MCF 10A (cell line): ENCODE results near the gene FGFR3. TPM values are rescaled to one million over a fixed set of nuclear protein-coding genes. Genes with fewer than 3 reads are reported as not detected.

ENCODE experiments used
- BruUV-seq: library from RNA; stranded (reverse); fragments of 400-500 nt; replicated peaks from 2 replicates; lab custom pipeline; 2021; lab: Mats Ljungman, UMichigan
- CTCF ChIA-PET: fragments of 300-600 bp; sonication (Branson Sonifier 250); formaldehyde crosslinking; extraction: SDS; loops from one replicate; lab custom pipeline; 2021; ENCODE audit warnings: antibody characterized with exemption, inconsistent platforms; lab: Yijun Ruan, JAX
- POLR2A ChIA-PET: fragments of 300-600, 350-650 bp; sonication (Branson Sonifier 250); formaldehyde crosslinking; extraction: SDS; loops from one replicate; lab custom pipeline; 2020; ENCODE audit warnings: antibody characterized with exemption, inconsistent platforms; lab: Yijun Ruan, JAX
- DNase-seq: peaks from one replicate; pipeline ENCODE4 v3.0.0-alpha.2; 2018; ENCODE audit not compliant: unreplicated experiment
- H3K27ac Mint-ChIP-seq: one replicate; pipeline ENCODE4 v1.8.0; 2022; ENCODE audit warnings: mild to moderate bottlenecking, low read depth, mixed read lengths; ENCODE audit not compliant: unreplicated experiment
- H3K27me3 Mint-ChIP-seq: one replicate; pipeline ENCODE4 v1.8.0; 2022; ENCODE audit warnings: mixed read lengths; ENCODE audit not compliant: insufficient read depth, unreplicated experiment
- H3K36me3 Mint-ChIP-seq: one replicate; pipeline ENCODE4 v1.8.0; 2022; ENCODE audit warnings: mild to moderate bottlenecking, moderate library complexity, mixed read lengths; ENCODE audit not compliant: insufficient read depth, unreplicated experiment
- H3K4me1 Mint-ChIP-seq: one replicate; pipeline ENCODE4 v1.8.0; 2022; ENCODE audit warnings: mixed read lengths; ENCODE audit not compliant: insufficient read depth, unreplicated experiment
- H3K4me3 Mint-ChIP-seq: one replicate; pipeline ENCODE4 v1.8.0; 2022; ENCODE audit warnings: mild to moderate bottlenecking, moderate library complexity, mixed read lengths; ENCODE audit not compliant: unreplicated experiment
- H3K9me3 Mint-ChIP-seq: one replicate; pipeline ENCODE4 v1.8.0; 2022; ENCODE audit warnings: mixed read lengths; ENCODE audit not compliant: unreplicated experiment
- intact Hi-C: fragments of 100-400 bp; cut with micrococcal nuclease; formaldehyde crosslinking; loops from 2 replicates; pipeline ENCODE4 v1.14.1; 2022
- total RNA-seq: library from RNA; stranded (reverse); gene quantifications from 2 replicates; pipeline ENCODE4 v1.2.3, GENCODE V29; 2022
- TF ChIP-seq, protein P1 (sequence below): fragments of 200-600 bp; IDR thresholded peaks from one replicate; pipeline ENCODE4 v1.8.0; 2022; ENCODE audit warnings: antibody characterized with exemption, mild to moderate bottlenecking; ENCODE audit not compliant: unreplicated experiment

Gene FGFR3
- total RNA-seq, 1 experiment from 2014 or later: 6.5 TPM

DNA sequence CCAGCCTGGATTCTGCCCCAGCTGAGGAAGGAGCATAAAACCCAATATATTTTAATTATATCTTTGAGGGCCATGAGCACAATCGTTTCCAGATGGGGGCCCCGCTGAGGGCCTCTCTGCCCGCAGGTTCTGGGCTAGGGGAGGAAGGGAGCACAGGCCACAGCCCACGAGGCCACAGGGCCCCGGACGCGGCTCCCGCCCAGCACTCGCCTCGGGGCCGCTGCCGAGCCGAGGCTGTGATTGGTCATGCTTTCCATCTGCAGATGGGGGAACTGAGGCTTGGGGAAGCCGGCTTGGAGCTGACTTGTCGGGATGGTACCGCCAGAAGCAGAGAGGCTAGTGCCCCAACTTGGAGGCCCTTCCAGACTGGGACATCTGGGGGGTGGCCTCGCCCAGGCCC is 37.8 kb upstream of the FGFR3 start:
- Mint-ChIP-seq H3K4me1 (peaks cover 6% of the 10 kb centered on the region), H3K27ac (no peak overlapping the region), H3K36me3 (no peaks in the 10 kb centered on the region), H3K27me3 (no peaks in the 10 kb centered on the region), H3K4me3 (no peak overlapping the region), H3K9me3 (no peaks in the 10 kb centered on the region)
- intact Hi-C loops: no loop called here
- BruUV-seq: no TSS peak
- TF ChIP-seq, protein P1, sequence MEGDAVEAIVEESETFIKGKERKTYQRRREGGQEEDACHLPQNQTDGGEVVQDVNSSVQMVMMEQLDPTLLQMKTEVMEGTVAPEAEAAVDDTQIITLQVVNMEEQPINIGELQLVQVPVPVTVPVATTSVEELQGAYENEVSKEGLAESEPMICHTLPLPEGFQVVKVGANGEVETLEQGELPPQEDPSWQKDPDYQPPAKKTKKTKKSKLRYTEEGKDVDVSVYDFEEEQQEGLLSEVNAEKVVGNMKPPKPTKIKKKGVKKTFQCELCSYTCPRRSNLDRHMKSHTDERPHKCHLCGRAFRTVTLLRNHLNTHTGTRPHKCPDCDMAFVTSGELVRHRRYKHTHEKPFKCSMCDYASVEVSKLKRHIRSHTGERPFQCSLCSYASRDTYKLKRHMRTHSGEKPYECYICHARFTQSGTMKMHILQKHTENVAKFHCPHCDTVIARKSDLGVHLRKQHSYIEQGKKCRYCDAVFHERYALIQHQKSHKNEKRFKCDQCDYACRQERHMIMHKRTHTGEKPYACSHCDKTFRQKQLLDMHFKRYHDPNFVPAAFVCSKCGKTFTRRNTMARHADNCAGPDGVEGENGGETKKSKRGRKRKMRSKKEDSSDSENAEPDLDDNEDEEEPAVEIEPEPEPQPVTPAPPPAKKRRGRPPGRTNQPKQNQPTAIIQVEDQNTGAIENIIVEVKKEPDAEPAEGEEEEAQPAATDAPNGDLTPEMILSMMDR: no peak
- ChIA-PET CTCF (interaction anchor here (0.9 to 1.8 kb wide), 2 partner anchors 30 to 55 kb away, joined by 3 to 8 read pairs; no protein-coding TSS in a partner anchor), POLR2A (no interaction called here)
- no peak for DNase-seq

- peaks cover 6% of the 10 kb centered on the region for H3K4me1 Mint-ChIP-seq
- TF ChIP-seq, protein P1: no peak
- POLR2A ChIA-PET: no interaction called here
- BruUV-seq: no TSS peak
- no peaks in the 10 kb centered on the region for H3K9me3 Mint-ChIP-seq
- no peak overlapping the region for H3K4me3 Mint-ChIP-seq
- intact Hi-C loops: no loop called here
- H3K27me3 Mint-ChIP-seq: no peaks in the 10 kb centered on the region
- H3K36me3 Mint-ChIP-seq: no peaks in the 10 kb centered on the region
- DNase-seq: no peak
- H3K27ac Mint-ChIP-seq: no peak overlapping the region
- CTCF ChIA-PET: interaction anchor here (0.9 kb wide), 1 partner anchor 29 kb away, joined by 3 read pairs; no protein-coding TSS in a partner anchor
These were observed 37.0 kb upstream of the FGFR3 start for GRCh38 chr4:1756079-1756478.

GRCh38 chr4:1756893-1757779 is 36.0 kb upstream of the FGFR3 start:
- ChIA-PET POLR2A (interaction anchor here (1.2 kb wide), 1 partner anchor 56 kb away, joined by 3 read pairs; no protein-coding TSS in a partner anchor), CTCF (interaction anchor here (0.6 to 1.9 kb wide), 6 partner anchors 9 to 258 kb away, joined by 3 to 6 read pairs (median 4); no protein-coding TSS in a partner anchor)
- no peak for DNase-seq
- no peak overlapping the region for H3K27ac Mint-ChIP-seq
- BruUV-seq: no TSS peak
- peaks cover 6% of the 10 kb centered on the region for H3K4me1 Mint-ChIP-seq
- no peak overlapping the region for H3K4me3 Mint-ChIP-seq
- TF ChIP-seq, protein P1: no peak
- intact Hi-C loops: no loop called here
- no peaks in the 10 kb centered on the region for H3K27me3 Mint-ChIP-seq
- no peaks in the 10 kb centered on the region for H3K36me3 Mint-ChIP-seq
- H3K9me3 Mint-ChIP-seq: no peaks in the 10 kb centered on the region

GRCh38 chr4:1757836-1758235 is 35.3 kb upstream of the FGFR3 start:
- POLR2A ChIA-PET: interaction anchor here (0.9 to 1.3 kb wide), 4 partner anchors 10 to 99 kb away, joined by 3 to 6 read pairs (median 4); no protein-coding TSS in a partner anchor
- CTCF ChIA-PET: interaction anchor here (0.6 to 1.9 kb wide), 8 partner anchors 10 to 257 kb away, joined by 3 to 6 read pairs (median 4); no protein-coding TSS in a partner anchor
- no TSS peak for BruUV-seq
- peaks cover 6% of the 10 kb centered on the region for H3K4me1 Mint-ChIP-seq
- DNase-seq: no peak
- TF ChIP-seq, protein P1: no peak
- H3K27me3 Mint-ChIP-seq: no peaks in the 10 kb centered on the region
- no peak overlapping the region for H3K4me3 Mint-ChIP-seq
- no peaks in the 10 kb centered on the region for H3K9me3 Mint-ChIP-seq
- no peak overlapping the region for H3K27ac Mint-ChIP-seq
- intact Hi-C loops: no loop called here
- no peaks in the 10 kb centered on the region for H3K36me3 Mint-ChIP-seq
